ENCODE measurements around the gene RPL3. TPM values are rescaled to one million over a fixed set of nuclear protein-coding genes. Genes with fewer than 3 reads are reported as not detected.

Gene RPL3
- polyA plus RNA-seq, 6 donors from 2014 or later, result 2,656 to 3,743 (median 2,840) TPM

GRCh38 chr22:39318507-39319283 lies 728 bp downstream of the RPL3 start:
- Mint-ChIP-seq H3K36me3 (peaks cover 0 to 11% of the 10 kb centered on the region in 2 donors), H3K4me1 (peaks cover 25 to 54% (median 26%) of the 10 kb centered on the region in 3 donors), H3K9me3 (peaks cover 0 to 8% (median 0%) of the 10 kb centered on the region in 7 donors), H3K27ac (peak overlapping the region; percentile 97 to 100 (median 98)), H3K4me3 (peak overlapping the region; percentile 95 to 100 (median 99)), H3K27me3 (peaks cover 0 to 3% (median 0%) of the 10 kb centered on the region in 3 donors)
- ATAC-seq (ENCODE audit: low read depth in 2 of 2) (peak; percentile 6 to 9), DNase-seq (no peak)

GRCh38 chr22:39317775-39318506 lies 1.5 kb downstream of the RPL3 start:
- peaks cover 0 to 11% of the 10 kb centered on the region in 2 donors for H3K36me3 Mint-ChIP-seq
- H3K27ac Mint-ChIP-seq, result peak overlapping the region; percentile 29 to 98 (median 64)
- peaks cover 0 to 8% (median 0%) of the 10 kb centered on the region in 7 donors for H3K9me3 Mint-ChIP-seq
- peak overlapping the region; percentile 95 to 100 (median 99) for H3K4me3 Mint-ChIP-seq
- peaks cover 0 to 2% (median 0%) of the 10 kb centered on the region in 3 donors for H3K27me3 Mint-ChIP-seq
- DNase-seq (no peak), ATAC-seq (ENCODE audit: low read depth in 2 of 2) (no peak)
- peaks cover 30 to 54% (median 32%) of the 10 kb centered on the region in 3 donors for H3K4me1 Mint-ChIP-seq

- H3K36me3 Mint-ChIP-seq, result peaks cover 0 to 11% of the 10 kb centered on the region in 2 donors
- no peaks in the 10 kb centered on the region for H3K27me3 Mint-ChIP-seq
- peaks cover 0 to 8% (median 0%) of the 10 kb centered on the region in 7 donors for H3K9me3 Mint-ChIP-seq
- no peak for DNase-seq
- peaks cover 30 to 54% (median 32%) of the 10 kb centered on the region in 3 donors for H3K4me1 Mint-ChIP-seq
- ATAC-seq (ENCODE audit: low read depth in 2 of 2), result no peak
- H3K27ac Mint-ChIP-seq, result peak overlapping the region in 4 of 6 donors; percentile 32 to 98 (median 72)
- H3K4me3 Mint-ChIP-seq, result peak overlapping the region in 7 of 8 donors; percentile 44 to 99 (median 95)
These were observed 2.2 kb downstream of the RPL3 start for GRCh38 chr22:39317084-39317774.

- peaks cover 31 to 58% (median 35%) of the 10 kb centered on the region in 3 donors for H3K4me1 Mint-ChIP-seq
- H3K4me3 Mint-ChIP-seq, result peak overlapping the region in 3 of 8 donors; percentile 54 to 95 (median 59)
- peaks cover 0 to 11% of the 10 kb centered on the region in 2 donors for H3K36me3 Mint-ChIP-seq
- H3K9me3 Mint-ChIP-seq, result peaks cover 0 to 8% (median 0%) of the 10 kb centered on the region in 7 donors
- peak; percentile 71 for DNase-seq
- H3K27me3 Mint-ChIP-seq, result no peaks in the 10 kb centered on the region
- peak; percentile 13 to 15 for ATAC-seq (ENCODE audit: low read depth in 2 of 2)
- peak overlapping the region in 2 of 6 donors; percentile 39 to 85 for H3K27ac Mint-ChIP-seq
These were observed 2.9 kb downstream of the RPL3 start for GRCh38 chr22:39316440-39317083.

- H3K4me3 Mint-ChIP-seq, result peak overlapping the region in 2 of 8 donors; percentile 15 to 53
- DNase-seq, result no peak
- H3K27ac Mint-ChIP-seq, result no peak overlapping the region
- peaks cover 29 to 64% (median 38%) of the 10 kb centered on the region in 3 donors for H3K4me1 Mint-ChIP-seq
- H3K27me3 Mint-ChIP-seq, result no peaks in the 10 kb centered on the region
- ATAC-seq (ENCODE audit: low read depth in 2 of 2), result no peak
- peaks cover 0 to 8% (median 0%) of the 10 kb centered on the region in 7 donors for H3K9me3 Mint-ChIP-seq
- H3K36me3 Mint-ChIP-seq, result peaks cover 0 to 11% of the 10 kb centered on the region in 2 donors
These were observed 4.0 kb downstream of the RPL3 start for GRCh38 chr22:39315389-39315788.

GRCh38 chr22:39314251-39314971 lies 5.0 kb downstream of the RPL3 start:
- DNase-seq (no peak), ATAC-seq (ENCODE audit: low read depth in 2 of 2) (no peak)
- peak overlapping the region in 2 of 6 donors; percentile 20 to 47 for H3K27ac Mint-ChIP-seq
- H3K4me3 Mint-ChIP-seq, result no peak overlapping the region
- H3K36me3 Mint-ChIP-seq, result peaks cover 0 to 11% of the 10 kb centered on the region in 2 donors
- H3K4me1 Mint-ChIP-seq, result peaks cover 33 to 64% (median 41%) of the 10 kb centered on the region in 3 donors
- no peaks in the 10 kb centered on the region for H3K27me3 Mint-ChIP-seq
- peaks cover 0 to 5% (median 0%) of the 10 kb centered on the region in 7 donors for H3K9me3 Mint-ChIP-seq

- DNase-seq, result no peak
- Mint-ChIP-seq H3K4me3 (no peak overlapping the region), H3K27me3 (no peaks in the 10 kb centered on the region), H3K4me1 (peaks cover 28 to 62% (median 32%) of the 10 kb centered on the region in 3 donors), H3K27ac (peak overlapping the region in 3 of 6 donors; percentile 62 to 70 (median 66)), H3K36me3 (peaks cover 0 to 11% of the 10 kb centered on the region in 2 donors), H3K9me3 (no peaks in the 10 kb centered on the region)
- no peak for ATAC-seq (ENCODE audit: low read depth in 2 of 2)
These were observed 6.0 kb downstream of the RPL3 start for GRCh38 chr22:39313258-39314001.

- H3K27ac Mint-ChIP-seq, result peak overlapping the region in 1 of 6 donors; percentile 47
- H3K36me3 Mint-ChIP-seq, result peaks cover 0 to 11% of the 10 kb centered on the region in 2 donors
- peak overlapping the region in 1 of 8 donors; percentile 12 for H3K4me3 Mint-ChIP-seq
- H3K4me1 Mint-ChIP-seq, result peaks cover 21 to 52% (median 23%) of the 10 kb centered on the region in 3 donors
- no peak for DNase-seq
- ATAC-seq (ENCODE audit: low read depth in 2 of 2), result no peak
- H3K9me3 Mint-ChIP-seq, result no peaks in the 10 kb centered on the region
- no peaks in the 10 kb centered on the region for H3K27me3 Mint-ChIP-seq
These were observed 7.0 kb downstream of the RPL3 start for GRCh38 chr22:39312410-39312809.

- Mint-ChIP-seq H3K4me3 (no peak overlapping the region), H3K9me3 (no peaks in the 10 kb centered on the region), H3K4me1 (peaks cover 18 to 48% (median 19%) of the 10 kb centered on the region in 3 donors), H3K36me3 (peaks cover 0 to 11% of the 10 kb centered on the region in 2 donors), H3K27me3 (no peaks in the 10 kb centered on the region), H3K27ac (peak overlapping the region in 1 of 6 donors; percentile 68)
- ATAC-seq (ENCODE audit: low read depth in 2 of 2) (no peak), DNase-seq (no peak)
These were observed 7.6 kb downstream of the RPL3 start for GRCh38 chr22:39311592-39312400.

GRCh38 chr22:39309881-39310714 lies 9.3 kb downstream of the RPL3 start:
- Mint-ChIP-seq H3K27me3 (no peaks in the 10 kb centered on the region), H3K4me3 (no peak overlapping the region), H3K27ac (peak overlapping the region in 3 of 6 donors; percentile 34 to 91 (median 86)), H3K4me1 (peaks cover 19 to 38% (median 20%) of the 10 kb centered on the region in 3 donors), H3K9me3 (no peaks in the 10 kb centered on the region), H3K36me3 (peaks cover 0 to 6% of the 10 kb centered on the region in 2 donors)
- DNase-seq (no peak), ATAC-seq (ENCODE audit: low read depth in 2 of 2) (no peak)
